ENCODE data around the gene ZNF423. TPM values are rescaled to one million over a fixed set of nuclear protein-coding genes. Genes with fewer than 3 reads are reported as not detected.

The ZNF423 gene
- total RNA-seq, 1 experiment from 2014 or later = not detected

- Histone ChIP-seq H3K9ac (ENCODE audit: low read length) (no peak overlapping the region), H3K36me3 (ENCODE audit: insufficient read depth, low read length) (no peaks in the 10 kb centered on the region), H3K79me2 (ENCODE audit: low read length) (no peaks in the 10 kb centered on the region), H3K4me3 (ENCODE audit: low read length) (no peak overlapping the region), H3K27me3 (ENCODE audit: low read length) (no peaks in the 10 kb centered on the region), H3K9me2 (replicated peaks; ENCODE audit: insufficient read depth, low read length) (no peaks in the 10 kb centered on the region), H4K20me1 (ENCODE audit: insufficient read depth, low read depth, low read length) (no peaks in the 10 kb centered on the region), H2AFZ (ENCODE audit: low read length) (no peak overlapping the region), H3K4me2 (ENCODE audit: low read depth, low read length, poor library complexity, severe bottlenecking) (no peak overlapping the region), H3K4me1 (ENCODE audit: low read length) (no peaks in the 10 kb centered on the region), H3K9me3 (ENCODE audit: low read length) (no peaks in the 10 kb centered on the region), H3K27ac (ENCODE audit: low read length) (no peak overlapping the region)
- DNase-seq = no peak
Observed at GRCh38 chr16:49580751-49581303, 275.1 kb downstream of the ZNF423 start.

GRCh38 chr16:49578435-49579024 lies 277.4 kb downstream of the ZNF423 start:
- Histone ChIP-seq H3K9me3 (ENCODE audit: low read length) (no peaks in the 10 kb centered on the region), H3K4me1 (ENCODE audit: low read length) (peaks cover 17% of the 10 kb centered on the region), H3K27ac (ENCODE audit: low read length) (no peak overlapping the region), H3K27me3 (ENCODE audit: low read length) (no peaks in the 10 kb centered on the region), H3K9me2 (replicated peaks; ENCODE audit: insufficient read depth, low read length) (no peaks in the 10 kb centered on the region), H2AFZ (ENCODE audit: low read length) (no peak overlapping the region), H4K20me1 (ENCODE audit: insufficient read depth, low read depth, low read length) (no peaks in the 10 kb centered on the region), H3K9ac (ENCODE audit: low read length) (no peak overlapping the region), H3K79me2 (ENCODE audit: low read length) (no peaks in the 10 kb centered on the region), H3K4me3 (ENCODE audit: low read length) (no peak overlapping the region), H3K36me3 (ENCODE audit: insufficient read depth, low read length) (no peaks in the 10 kb centered on the region), H3K4me2 (ENCODE audit: low read depth, low read length, poor library complexity, severe bottlenecking) (no peak overlapping the region)
- DNase-seq = no peak

GRCh38 chr16:49578018-49578417 lies 277.9 kb downstream of the ZNF423 start:
- Histone ChIP-seq H3K4me3 (ENCODE audit: low read length) (no peak overlapping the region), H3K9me2 (replicated peaks; ENCODE audit: insufficient read depth, low read length) (no peaks in the 10 kb centered on the region), H3K27me3 (ENCODE audit: low read length) (no peaks in the 10 kb centered on the region), H3K9me3 (ENCODE audit: low read length) (no peaks in the 10 kb centered on the region), H3K9ac (ENCODE audit: low read length) (no peak overlapping the region), H2AFZ (ENCODE audit: low read length) (no peak overlapping the region), H3K79me2 (ENCODE audit: low read length) (no peaks in the 10 kb centered on the region), H3K4me2 (ENCODE audit: low read depth, low read length, poor library complexity, severe bottlenecking) (no peak overlapping the region), H4K20me1 (ENCODE audit: insufficient read depth, low read depth, low read length) (no peaks in the 10 kb centered on the region), H3K36me3 (ENCODE audit: insufficient read depth, low read length) (no peaks in the 10 kb centered on the region), H3K4me1 (ENCODE audit: low read length) (peaks cover 17% of the 10 kb centered on the region), H3K27ac (ENCODE audit: low read length) (no peak overlapping the region)
- DNase-seq = no peak

- Histone ChIP-seq H3K4me1 (ENCODE audit: low read length) (peaks cover 17% of the 10 kb centered on the region), H3K79me2 (ENCODE audit: low read length) (no peaks in the 10 kb centered on the region), H4K20me1 (ENCODE audit: insufficient read depth, low read depth, low read length) (no peaks in the 10 kb centered on the region), H3K9ac (ENCODE audit: low read length) (no peak overlapping the region), H3K9me2 (replicated peaks; ENCODE audit: insufficient read depth, low read length) (no peaks in the 10 kb centered on the region), H3K27ac (ENCODE audit: low read length) (no peak overlapping the region), H3K4me2 (ENCODE audit: low read depth, low read length, poor library complexity, severe bottlenecking) (no peak overlapping the region), H3K9me3 (ENCODE audit: low read length) (no peaks in the 10 kb centered on the region), H3K4me3 (ENCODE audit: low read length) (no peak overlapping the region), H3K36me3 (ENCODE audit: insufficient read depth, low read length) (no peaks in the 10 kb centered on the region), H2AFZ (ENCODE audit: low read length) (no peak overlapping the region), H3K27me3 (ENCODE audit: low read length) (no peaks in the 10 kb centered on the region)
- DNase-seq = no peak
Observed at GRCh38 chr16:49576941-49577340, 279.0 kb downstream of the ZNF423 start.

- H3K79me2 ChIP-seq (ENCODE audit: low read length) = no peaks in the 10 kb centered on the region
Observed at GRCh38 chr16:49576173-49576494, 279.8 kb downstream of the ZNF423 start.

GRCh38 chr16:49575346-49576172 lies 280.4 kb downstream of the ZNF423 start:
- H3K4me1 ChIP-seq (ENCODE audit: low read length) = peaks cover 17% of the 10 kb centered on the region
- no peaks in the 10 kb centered on the region for H3K79me2 ChIP-seq (ENCODE audit: low read length)
- H3K4me3 ChIP-seq (ENCODE audit: low read length) = no peak overlapping the region
- no peaks in the 10 kb centered on the region for H4K20me1 ChIP-seq (ENCODE audit: insufficient read depth, low read depth, low read length)
- no peak overlapping the region for H3K27ac ChIP-seq (ENCODE audit: low read length)
- H3K9me3 ChIP-seq (ENCODE audit: low read length) = no peaks in the 10 kb centered on the region
- peak overlapping the region; percentile 33 for H3K4me2 ChIP-seq (ENCODE audit: low read depth, low read length, poor library complexity, severe bottlenecking)
- H3K9me2 ChIP-seq (replicated peaks; ENCODE audit: insufficient read depth, low read length) = no peaks in the 10 kb centered on the region
- H2AFZ ChIP-seq (ENCODE audit: low read length) = peak overlapping the region; percentile 2; the same call in 1 of the 2 replicates
- H3K36me3 ChIP-seq (ENCODE audit: insufficient read depth, low read length) = no peaks in the 10 kb centered on the region
- DNase-seq = peak; percentile 77
- 0 out of 2 replicates have a peak overlapping the region, but pooled peaks have one; percentile 3 for H3K9ac ChIP-seq (ENCODE audit: low read length)
- H3K27me3 ChIP-seq (ENCODE audit: low read length) = no peaks in the 10 kb centered on the region

More at GRCh38 chr16:49576173-49576494, 279.8 kb downstream of the ZNF423 start:
- no peak overlapping the region for H3K9ac ChIP-seq (ENCODE audit: low read length)
- H3K4me3 ChIP-seq (ENCODE audit: low read length) = no peak overlapping the region
- no peaks in the 10 kb centered on the region for H3K36me3 ChIP-seq (ENCODE audit: insufficient read depth, low read length)
- no peak overlapping the region for H2AFZ ChIP-seq (ENCODE audit: low read length)
- DNase-seq = no peak
- H3K27me3 ChIP-seq (ENCODE audit: low read length) = no peaks in the 10 kb centered on the region
- H3K4me2 ChIP-seq (ENCODE audit: low read depth, low read length, poor library complexity, severe bottlenecking) = no peak overlapping the region
- H3K9me2 ChIP-seq (replicated peaks; ENCODE audit: insufficient read depth, low read length) = no peaks in the 10 kb centered on the region
- no peaks in the 10 kb centered on the region for H3K9me3 ChIP-seq (ENCODE audit: low read length)
- H4K20me1 ChIP-seq (ENCODE audit: insufficient read depth, low read depth, low read length) = no peaks in the 10 kb centered on the region
- no peak overlapping the region for H3K27ac ChIP-seq (ENCODE audit: low read length)
- peaks cover 17% of the 10 kb centered on the region for H3K4me1 ChIP-seq (ENCODE audit: low read length)

- H3K4me3 ChIP-seq (ENCODE audit: low read length) = no peak overlapping the region
- H3K4me1 ChIP-seq (ENCODE audit: low read length) = peaks cover 17% of the 10 kb centered on the region
- H3K9me2 ChIP-seq (replicated peaks; ENCODE audit: insufficient read depth, low read length) = no peaks in the 10 kb centered on the region
- no peaks in the 10 kb centered on the region for H3K27me3 ChIP-seq (ENCODE audit: low read length)
- H3K27ac ChIP-seq (ENCODE audit: low read length) = no peak overlapping the region
- no peaks in the 10 kb centered on the region for H3K36me3 ChIP-seq (ENCODE audit: insufficient read depth, low read length)
- H3K9me3 ChIP-seq (ENCODE audit: low read length) = no peaks in the 10 kb centered on the region
- no peak for DNase-seq
- no peaks in the 10 kb centered on the region for H4K20me1 ChIP-seq (ENCODE audit: insufficient read depth, low read depth, low read length)
- H3K9ac ChIP-seq (ENCODE audit: low read length) = peak overlapping the region; percentile 6; the same call in 1 of the 2 replicates
- peak overlapping the region; percentile 33 for H3K4me2 ChIP-seq (ENCODE audit: low read depth, low read length, poor library complexity, severe bottlenecking)
- no peaks in the 10 kb centered on the region for H3K79me2 ChIP-seq (ENCODE audit: low read length)
- H2AFZ ChIP-seq (ENCODE audit: low read length) = no peak overlapping the region
Observed at GRCh38 chr16:49574826-49575225, 281.1 kb downstream of the ZNF423 start.

- Histone ChIP-seq H3K4me2 (ENCODE audit: low read depth, low read length, poor library complexity, severe bottlenecking) (no peak overlapping the region), H2AFZ (ENCODE audit: low read length) (no peak overlapping the region)
Observed at GRCh38 chr16:49567950-49568349, 288.0 kb downstream of the ZNF423 start.

More at GRCh38 chr16:49567950-49568349, 288.0 kb downstream of the ZNF423 start:
- Histone ChIP-seq H3K36me3 (ENCODE audit: insufficient read depth, low read length) (no peaks in the 10 kb centered on the region), H3K4me3 (ENCODE audit: low read length) (no peak overlapping the region), H3K27ac (ENCODE audit: low read length) (no peak overlapping the region), H3K9me2 (replicated peaks; ENCODE audit: insufficient read depth, low read length) (no peaks in the 10 kb centered on the region), H3K4me1 (ENCODE audit: low read length) (no peaks in the 10 kb centered on the region), H3K79me2 (ENCODE audit: low read length) (no peaks in the 10 kb centered on the region), H3K9ac (ENCODE audit: low read length) (no peak overlapping the region), H3K9me3 (ENCODE audit: low read length) (no peaks in the 10 kb centered on the region), H3K27me3 (ENCODE audit: low read length) (no peaks in the 10 kb centered on the region), H4K20me1 (ENCODE audit: insufficient read depth, low read depth, low read length) (no peaks in the 10 kb centered on the region)
- peak; percentile 63 for DNase-seq
